GM18507 (cell line): Measurements from ENCODE around the gene PLEKHG2.

Experiments used
- DNase-seq: peaks from one replicate; pipeline ENCODE4 v3.0.0; 2011; ENCODE audit warnings: low read depth; ENCODE audit not compliant: insufficient read length; ENCODE audit errors: extremely low spot score
- FAIRE-seq: peaks from 2 replicates; lab custom pipeline; 2011; peaks lifted over from hg19 to GRCh38; lab: Jason Lieb, UNC

The PLEKHG2 gene

DNA sequence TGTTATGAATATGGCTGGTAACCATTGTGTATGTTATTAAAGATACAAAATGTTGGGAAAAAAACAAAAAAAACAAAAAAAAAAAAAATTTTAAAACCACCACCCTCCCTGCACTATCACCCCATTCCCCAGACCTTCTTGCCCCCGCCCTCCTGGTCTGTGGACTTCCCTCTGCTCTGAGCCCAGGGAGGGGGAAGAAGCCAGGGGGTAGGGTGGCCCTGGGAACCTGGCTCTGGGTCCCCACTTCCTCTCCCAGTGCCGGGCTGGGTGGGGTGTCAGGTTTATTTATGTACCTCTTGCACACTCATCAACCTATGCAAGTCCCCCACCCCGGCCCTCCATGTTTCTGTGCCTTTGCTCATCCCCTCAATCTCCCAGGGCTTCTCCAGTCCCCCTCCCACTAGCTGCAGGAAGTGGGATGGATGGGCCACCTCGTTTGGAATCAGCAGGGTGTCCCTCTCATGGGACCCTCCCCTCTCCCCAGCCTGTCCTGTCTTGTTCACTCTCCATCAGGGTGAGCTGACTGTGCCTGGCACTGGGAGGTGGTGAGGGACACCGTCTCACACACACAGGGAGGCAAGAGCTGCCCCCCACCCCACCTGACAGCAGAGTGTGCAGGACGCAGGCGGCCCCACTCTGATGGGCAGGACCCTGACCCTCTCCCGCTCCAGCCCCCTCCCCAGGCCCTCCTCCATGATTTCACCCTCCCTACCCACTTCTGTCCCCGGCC lies 27.5 kb upstream of the PLEKHG2 start:
- no peak for DNase-seq
- FAIRE-seq: no peak

DNA sequence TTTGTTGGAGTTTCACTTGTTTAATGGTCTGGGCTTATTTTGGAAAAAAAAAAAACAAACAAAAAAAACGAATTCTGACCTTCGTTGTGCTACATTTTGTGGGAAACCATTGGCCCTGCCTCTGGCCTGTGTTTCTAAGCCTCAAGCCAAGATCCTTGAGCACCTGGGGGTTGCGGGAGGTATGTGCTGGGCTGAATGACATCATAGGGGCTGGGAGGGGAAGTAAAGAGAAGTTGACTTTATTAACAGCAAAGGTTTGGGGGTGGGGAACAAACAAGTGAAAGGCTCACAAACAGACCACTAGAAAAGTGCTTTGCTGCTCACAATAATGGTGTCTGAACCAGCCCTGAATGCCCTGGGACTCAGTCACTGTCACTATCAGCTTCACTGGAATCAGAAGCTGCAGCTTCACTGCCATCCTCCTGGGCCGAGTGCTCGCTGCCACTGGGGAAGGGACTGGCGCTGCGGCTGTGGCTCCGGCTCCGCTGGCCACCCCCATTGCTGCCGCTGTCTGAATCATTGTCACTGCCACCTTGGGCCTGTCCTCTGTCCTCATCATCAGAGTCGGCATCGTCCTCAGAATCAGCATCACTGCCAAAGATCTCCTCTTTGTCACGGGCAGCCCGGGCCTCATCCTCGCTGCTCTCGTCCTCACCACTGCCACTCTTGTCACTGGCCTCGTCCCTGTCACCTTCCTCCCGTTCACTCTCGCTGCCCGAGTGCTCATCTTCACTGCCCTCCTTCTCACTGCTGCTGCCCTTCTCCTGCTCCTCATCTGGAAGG lies 26.6 kb upstream of the PLEKHG2 start:
- FAIRE-seq: no peak
- no peak for DNase-seq

DNA sequence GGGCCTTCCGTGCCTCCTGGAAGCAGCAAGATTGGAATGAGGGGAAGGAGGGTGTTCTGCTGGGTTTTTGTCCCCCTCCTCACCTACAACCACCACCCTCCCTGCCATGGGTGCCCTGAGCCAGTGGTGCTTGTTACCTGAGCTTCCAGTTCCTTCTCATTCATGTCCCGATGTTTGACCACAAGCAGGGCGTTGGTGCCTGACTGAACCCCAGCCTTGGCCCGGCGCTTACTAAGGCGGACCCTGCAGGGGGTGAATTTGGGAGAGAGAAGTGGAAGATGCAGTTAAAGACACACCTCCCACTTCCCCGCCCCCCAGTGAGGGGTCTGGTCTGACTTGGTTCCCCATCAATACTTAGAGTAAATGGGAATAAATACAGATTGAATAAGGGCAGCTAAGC lies 25.9 kb upstream of the PLEKHG2 start:
- FAIRE-seq (no peak), DNase-seq (no peak)

DNA sequence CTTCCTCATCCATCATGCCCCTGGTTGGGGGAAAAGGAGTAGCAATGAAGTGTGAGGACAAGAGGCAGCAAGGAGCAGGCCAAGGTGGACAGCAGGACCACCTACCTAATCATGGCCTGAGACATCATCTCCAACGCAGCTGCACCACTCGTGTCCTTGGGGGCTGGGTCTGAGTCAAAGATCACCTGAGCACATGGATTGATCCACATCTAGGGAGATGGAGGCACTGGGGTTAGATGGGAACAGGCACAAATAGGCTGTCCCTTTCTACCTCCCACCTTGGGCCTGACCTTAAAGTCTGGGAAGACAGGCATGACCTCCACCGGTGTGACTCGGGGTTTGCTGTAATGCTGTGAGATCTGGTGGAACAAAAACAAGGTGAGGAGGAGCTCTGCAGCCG lies 23.8 kb upstream of the PLEKHG2 start:
- FAIRE-seq: no peak
- no peak for DNase-seq

DNA sequence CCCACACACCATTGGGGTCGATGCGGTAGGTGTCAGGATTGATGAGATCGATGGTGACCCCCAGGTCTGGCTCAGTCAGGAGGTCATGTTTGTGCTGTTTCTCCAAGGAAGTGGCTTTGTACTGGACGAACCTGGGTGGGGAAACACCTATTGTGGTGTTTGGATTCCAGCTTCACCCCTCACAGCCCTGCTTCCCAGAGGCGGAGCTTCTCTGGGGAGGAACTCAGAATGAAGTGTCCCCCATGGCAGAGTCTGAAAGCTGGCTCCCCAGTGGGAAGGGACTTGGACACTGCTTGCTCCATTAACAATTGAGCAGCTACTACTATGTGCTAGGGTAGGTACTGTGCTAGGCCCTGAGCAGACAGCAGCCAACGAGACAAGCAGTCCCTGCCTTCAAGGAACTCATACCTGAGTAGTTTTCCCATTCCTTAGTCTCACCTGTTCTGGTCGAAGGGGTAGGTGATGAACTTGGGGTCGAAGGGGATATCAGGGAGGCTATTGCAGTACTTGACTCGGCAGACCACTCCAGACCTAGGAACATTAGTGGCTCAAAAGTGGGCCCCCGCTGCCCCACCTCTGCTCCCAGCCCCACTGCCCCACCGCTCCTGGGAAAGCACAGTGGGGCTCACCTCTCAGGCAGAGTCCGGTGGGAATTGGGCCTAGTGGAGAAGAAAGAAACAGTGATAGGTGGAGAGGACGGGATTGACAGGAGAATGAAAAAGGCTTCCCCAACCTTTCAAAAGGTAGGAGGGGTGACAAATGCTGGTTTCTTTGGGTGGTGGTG lies 22.6 kb upstream of the PLEKHG2 start:
- FAIRE-seq (no peak), DNase-seq (no peak)

DNA sequence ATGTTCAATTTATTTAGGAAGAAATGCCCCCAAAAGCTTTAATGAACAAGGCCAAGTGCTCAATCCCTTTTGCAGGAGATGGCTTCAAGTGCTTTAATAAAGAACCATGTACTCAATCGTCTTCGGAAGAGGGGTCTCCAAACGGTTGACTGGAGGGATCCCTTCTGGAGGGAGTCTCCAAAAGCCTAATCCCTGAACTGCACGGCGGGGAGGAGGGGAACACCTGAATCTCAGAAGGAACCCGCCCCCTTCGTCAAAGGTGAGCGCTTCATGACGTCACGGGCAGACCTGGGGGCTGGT lies 22.1 kb upstream of the PLEKHG2 start:
- DNase-seq: no peak
- FAIRE-seq: no peak

DNA sequence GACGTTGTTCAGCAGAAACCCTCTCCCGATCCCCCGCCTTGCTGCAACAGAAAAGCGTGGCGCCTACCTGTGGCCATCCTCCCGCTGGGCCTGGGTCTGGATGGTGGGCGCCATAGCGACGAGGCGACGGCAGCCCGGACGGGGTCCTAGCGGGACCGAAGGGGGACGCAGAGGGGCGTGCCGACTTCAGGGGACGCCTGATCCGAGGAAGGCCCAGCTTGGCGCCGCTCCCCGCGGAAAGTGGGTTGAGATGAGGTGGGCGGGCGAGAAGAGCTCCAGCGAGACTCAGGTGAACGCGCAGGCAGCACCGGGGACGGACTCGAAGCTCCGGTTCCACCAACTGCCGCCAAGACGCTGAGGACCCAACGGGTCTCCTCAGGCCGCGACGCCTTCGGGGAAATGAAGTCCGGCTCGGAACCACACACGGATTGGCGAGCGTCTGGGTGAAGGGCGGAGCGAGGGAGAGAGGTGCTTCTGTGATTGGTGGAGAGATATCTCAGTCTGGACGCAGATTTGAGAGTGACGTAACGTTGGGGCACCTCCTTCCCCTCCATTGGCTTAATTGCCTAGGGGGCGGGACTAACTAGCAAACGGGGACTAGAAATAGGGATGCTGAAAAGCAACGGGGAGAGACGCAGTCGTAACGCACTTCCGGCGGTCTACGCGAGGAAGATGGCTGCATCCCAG lies 21.6 kb upstream of the PLEKHG2 start, which contains the start of the genes MED29 and PAF1:
TSS of gene MED29 (plus strand) at position 628 of the 687 bp plus-strand sequence. CDS start at position 673, 45 bp downstream.
TSS of gene PAF1 (minus strand) at position 356 of the 687 bp plus-strand sequence. CDS start at position 114, 242 bp downstream.
- DNase-seq (peak; percentile 97), FAIRE-seq (peak; percentile 100)

DNA sequence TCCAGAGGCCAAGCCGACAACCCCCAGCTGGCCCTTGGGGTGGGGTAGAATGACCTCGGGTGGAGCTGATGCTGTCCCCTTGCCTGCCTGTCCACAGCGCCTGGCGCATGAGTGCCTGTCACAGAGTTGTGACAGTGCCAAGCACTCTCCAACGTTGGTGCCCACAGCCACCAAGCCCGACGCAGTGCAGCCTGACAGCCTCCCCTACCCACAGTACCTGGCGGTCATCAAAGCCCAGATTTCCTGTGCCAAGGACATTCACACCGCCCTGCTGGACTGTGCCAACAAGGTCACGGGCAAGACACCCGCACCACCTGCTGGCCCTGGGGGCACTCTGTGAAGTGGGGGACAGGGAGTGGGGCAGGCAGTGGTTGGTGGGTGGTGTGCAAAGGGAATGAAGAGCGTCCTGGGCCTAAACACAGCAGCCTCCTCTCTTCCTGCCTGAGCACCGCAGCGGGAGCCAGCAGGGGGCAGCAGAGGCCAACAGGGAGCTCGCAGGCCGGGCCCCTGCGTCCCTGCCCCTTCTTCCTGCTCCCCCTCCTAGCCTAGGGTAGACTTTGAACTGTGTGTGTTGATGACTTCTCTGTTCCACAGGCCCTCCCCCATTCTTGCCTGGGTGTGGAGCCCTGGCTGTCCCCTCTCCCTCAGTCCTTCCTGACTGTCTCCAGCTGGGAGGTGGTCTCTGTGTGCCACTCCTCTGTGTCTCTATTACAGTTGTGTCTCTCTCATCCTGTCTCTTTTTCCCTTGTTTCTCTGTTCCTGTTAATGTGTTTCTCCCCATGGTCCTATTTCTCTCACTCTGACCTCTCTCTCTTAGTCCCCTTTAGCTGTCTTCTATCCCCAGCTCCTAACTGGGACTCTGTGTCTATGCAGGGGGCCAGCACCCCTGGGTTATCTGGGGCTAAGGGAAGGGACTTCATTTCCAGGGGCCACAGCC lies 14.8 kb upstream of the PLEKHG2 start:
- DNase-seq (peak; percentile 74), FAIRE-seq (peak; percentile 86)

DNA sequence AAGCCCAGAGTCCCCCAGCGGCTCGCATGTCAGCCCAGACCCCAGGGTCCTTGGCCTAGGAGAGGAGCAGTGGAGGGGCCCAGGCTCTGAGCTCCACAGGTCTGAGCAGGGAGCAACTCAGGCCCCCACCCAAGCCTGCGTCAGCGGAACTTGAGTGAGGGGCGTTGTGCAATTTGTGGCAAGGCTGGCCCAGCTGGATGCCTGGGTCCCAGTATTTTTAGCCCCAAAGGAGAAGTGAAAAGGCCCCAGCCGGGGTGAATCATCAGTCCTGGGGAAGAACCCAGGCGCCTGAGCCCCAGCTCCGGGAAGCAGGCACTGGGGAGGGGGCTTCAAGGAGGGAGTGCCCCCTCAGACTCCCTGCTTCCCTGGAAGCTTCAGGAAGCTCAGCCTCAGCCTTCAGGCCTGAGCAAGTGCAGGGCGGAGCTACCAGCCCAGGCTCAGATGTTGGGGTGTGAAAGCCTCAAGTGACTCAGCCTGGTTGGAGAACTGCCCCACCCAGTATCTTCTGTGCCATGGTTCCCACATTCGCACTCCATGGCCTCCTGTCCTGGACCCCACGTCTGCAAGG lies 14.1 kb upstream of the PLEKHG2 start:
- FAIRE-seq: peak; percentile 52
- no peak for DNase-seq

DNA sequence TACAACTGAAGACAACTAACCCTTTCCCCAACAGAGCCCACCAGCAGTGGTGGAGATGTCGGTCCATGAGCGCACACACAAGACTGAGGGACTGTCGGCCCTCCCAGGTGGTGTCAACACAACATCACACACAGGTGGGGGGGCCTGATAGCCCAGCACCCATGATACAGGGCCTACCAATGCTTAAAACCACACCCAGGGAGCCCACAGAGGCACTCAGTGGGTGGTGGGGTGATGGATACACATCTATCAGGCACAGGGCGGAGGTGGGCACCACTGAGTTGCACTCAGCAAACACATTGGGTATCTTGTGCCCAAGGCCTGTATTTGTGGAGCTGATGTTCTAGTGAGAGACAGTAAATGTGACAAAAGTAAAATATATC lies 12.8 kb upstream of the PLEKHG2 start:
- no peak for DNase-seq
- no peak for FAIRE-seq

DNA sequence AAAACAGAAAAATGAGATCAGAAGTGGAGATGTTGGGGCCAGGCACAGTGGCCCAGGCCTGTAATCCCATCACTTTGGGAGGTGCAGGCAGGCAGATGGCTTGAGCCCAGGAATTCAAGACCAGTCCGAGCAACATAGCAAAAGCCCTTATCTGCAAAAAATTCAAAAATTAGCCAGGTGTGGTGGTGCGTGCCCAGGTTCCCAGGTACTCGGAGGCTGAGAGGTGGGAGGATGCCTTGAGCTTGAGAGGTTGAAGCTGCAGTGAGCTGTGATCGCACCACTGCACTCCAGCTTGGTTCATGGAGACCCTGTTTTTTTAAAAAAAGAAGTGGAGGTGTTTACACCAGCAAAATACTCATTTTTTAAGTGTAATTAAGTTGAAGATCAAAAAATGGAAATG lies 12.4 kb upstream of the PLEKHG2 start:
- FAIRE-seq (no peak), DNase-seq (no peak)

DNA sequence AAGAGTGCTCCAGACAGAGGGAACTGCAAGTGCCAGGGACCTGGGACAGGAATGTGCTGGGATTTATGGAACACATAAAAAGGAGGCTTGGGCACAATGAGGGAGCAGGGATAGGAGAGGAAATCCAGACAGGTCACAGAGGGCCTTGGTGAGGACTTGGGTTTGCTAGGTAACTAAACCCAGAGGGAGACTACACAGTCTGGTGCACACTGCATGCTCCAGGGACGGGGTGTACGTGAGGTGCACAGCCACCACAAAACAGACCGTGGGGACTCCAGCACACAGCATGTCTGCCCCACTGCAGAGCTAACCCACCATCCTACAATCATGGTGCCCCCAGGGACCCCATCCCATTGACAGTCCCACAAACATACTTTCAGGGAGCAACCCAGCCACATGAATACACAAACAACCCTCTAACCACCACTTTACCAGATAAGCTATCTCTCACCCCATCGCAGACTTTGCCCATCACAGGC lies 11.4 kb upstream of the PLEKHG2 start:
- DNase-seq: no peak
- no peak for FAIRE-seq

DNA sequence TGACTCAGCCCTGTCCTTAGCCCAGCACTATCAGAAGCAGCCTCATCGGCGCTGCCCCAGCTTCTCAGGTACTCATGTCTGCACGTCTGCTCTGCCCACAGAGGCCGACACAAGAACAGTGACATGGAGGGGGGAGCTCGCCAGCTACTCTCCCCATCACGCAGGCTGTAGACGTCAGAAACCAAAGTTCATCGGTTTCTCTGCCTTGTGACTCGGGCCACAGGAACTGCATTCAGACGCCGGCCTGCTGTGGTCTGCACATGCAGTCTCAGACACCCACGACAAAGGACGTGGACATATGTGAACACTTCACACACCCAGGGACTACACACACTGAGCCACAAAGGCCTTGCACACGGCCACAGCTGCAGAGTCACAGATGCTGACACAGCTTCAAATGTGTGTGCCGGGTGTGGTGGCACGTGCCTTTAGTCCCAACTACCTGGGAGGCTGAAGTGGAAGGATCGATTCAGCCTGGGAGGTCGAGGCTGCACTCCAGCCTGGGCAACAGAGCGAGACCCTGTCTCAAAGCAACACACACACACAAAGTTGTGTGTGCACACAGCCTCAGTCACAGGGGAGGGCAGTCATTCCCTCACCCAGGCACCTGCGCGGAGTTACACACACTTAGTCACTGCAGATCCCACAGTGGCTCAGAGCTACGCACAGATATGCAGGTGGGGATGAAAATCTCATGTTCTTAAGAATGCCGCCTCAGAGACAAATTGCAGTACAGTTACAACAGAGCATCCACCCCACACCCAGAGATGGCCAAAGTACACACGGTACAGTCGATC lies 10.7 kb upstream of the PLEKHG2 start:
- FAIRE-seq (peak; percentile 89), DNase-seq (no peak)

DNA sequence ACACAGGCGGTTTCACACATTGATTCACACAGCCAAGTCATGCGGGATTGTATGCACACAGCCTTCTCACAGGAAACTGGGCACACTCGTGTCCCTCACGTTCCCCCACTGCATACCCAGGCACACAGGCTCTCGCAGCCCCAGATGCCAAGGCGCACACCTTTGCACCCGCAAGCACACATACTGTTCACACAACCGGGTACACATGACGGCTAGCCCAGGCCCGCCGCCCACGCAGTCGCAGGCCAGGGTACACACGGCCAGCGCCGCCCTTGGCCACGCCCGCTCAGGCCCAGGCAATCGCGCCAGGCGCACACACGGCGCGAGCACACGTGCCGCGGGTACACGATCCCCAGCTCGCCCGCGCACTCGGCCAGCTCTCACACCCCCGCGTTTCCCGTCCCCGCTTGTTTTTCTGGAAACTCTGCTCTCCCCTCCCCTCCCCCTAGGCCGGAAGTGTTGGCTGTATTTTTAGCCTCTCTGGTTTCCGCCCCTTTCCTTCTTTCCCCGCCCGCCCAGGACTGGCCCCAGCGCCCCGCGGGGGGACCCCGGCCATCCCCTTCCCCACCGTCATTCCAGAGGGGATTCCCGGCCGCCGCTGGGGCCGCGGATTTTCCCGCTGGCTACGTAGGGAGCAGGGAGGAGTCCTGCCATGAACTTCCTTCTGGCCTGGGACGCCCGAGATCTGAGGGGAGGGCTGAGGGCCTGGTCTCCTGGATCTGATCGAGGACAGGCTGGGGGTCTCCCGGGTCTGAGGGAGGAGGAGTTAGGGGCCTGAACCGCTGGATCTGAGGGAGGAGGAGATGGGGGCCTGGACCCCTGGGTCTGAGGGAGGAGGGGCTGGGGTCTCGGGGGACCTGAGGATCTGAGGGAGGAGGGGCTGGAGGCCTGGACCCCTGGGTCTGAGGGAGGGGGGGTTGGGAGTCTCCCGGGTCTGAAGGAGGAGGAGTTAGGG lies 9.8 kb upstream of the PLEKHG2 start:
- DNase-seq: peak; percentile 44
- FAIRE-seq: peak; percentile 84

DNA sequence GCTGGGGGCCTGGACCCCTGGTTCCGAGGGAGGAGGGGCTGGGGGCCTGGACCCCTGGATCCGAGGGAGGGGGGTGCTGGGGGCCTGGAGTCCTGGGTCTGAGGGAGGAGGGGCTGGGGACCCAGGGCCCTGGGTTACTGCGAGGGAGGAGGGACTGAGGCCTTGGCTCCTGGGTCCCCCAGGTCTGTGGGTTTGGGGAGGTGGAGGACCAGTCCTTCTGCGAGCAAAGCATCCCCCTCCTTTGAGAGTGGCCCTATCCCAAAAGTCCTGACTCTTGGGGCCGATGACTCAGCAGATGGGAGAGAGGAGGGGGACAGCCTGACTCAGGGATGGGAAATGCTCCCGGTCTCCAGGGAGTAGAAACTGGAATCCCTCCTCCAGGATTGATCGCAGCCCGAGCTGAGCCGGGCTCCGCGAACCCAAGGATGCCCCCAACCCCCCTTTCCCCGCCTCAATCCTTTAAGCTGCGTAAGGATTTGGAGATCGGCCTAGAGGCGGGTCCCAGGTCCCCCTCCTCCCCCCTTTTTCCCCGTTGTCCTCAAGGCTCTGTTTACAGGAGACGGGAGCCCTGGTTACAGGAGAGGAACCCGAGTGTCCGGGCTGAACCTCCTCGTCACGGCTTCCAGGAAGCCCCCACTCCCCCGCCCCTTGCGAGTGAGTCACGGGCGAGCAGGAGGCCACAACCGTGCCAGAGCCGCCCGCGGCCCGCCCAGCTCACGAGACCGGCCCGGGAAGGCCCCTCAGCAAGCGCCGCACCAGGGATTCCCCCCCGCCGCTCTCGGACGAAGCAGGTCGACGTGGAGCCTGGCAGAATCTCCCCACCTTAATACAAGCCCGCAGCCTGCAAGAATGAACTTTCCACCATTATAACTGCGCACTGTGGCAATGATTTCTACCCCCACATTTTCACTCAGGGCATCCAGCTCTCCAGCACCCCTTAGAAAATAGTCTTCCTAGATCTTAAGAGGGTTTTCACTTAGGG lies 8.8 kb upstream of the PLEKHG2 start:
- no peak for DNase-seq
- peak; percentile 69 for FAIRE-seq
